WERI-Rb-1 (cell line): ENCODE results near the gene PPP1R16B.
"Not testable (repeated sequence)": the region's sequence is repeated elsewhere in the genome, so short reads cannot be mapped to it uniquely, and the experiment has no call there.

ENCODE experiments used
- DNase-seq: peaks from one replicate; pipeline ENCODE4 v3.0.0-alpha.2; 2020
- H3K27ac ChIP-seq: fragments of 250-450 bp; sonication (Bioruptor Pico); 2 replicates; pipeline ENCODE4 v1.5.1; 2020; ENCODE audit warnings: mild to moderate bottlenecking, moderate library complexity
- H3K27me3 ChIP-seq: fragments of 250-450 bp; sonication (Bioruptor Pico); 2 replicates; pipeline ENCODE4 v1.5.1; 2021; ENCODE audit warnings: mild to moderate bottlenecking, low read depth, moderate library complexity; ENCODE audit not compliant: insufficient read depth, severe bottlenecking
- H3K36me3 ChIP-seq: fragments of 250-450 bp; sonication (Bioruptor Pico); 2 replicates; pipeline ENCODE4 v1.5.1; 2020; ENCODE audit warnings: mild to moderate bottlenecking, moderate library complexity
- H3K4me3 ChIP-seq: 2 replicates; pipeline ENCODE4 v1.5.1; 2011; ENCODE audit warnings: low read depth, mild to moderate bottlenecking, control low read depth, low read length
- H3K9me3 ChIP-seq: fragments of 250-450 bp; sonication (Bioruptor Pico); 2 replicates; pipeline ENCODE4 v1.5.1; 2021; ENCODE audit warnings: mild to moderate bottlenecking, moderate library complexity; ENCODE audit not compliant: severe bottlenecking
- CTCF ChIP-seq: IDR thresholded peaks from 2 replicates; pipeline ENCODE4 v1.5.1; 2011; ENCODE audit warnings: low read depth, mild to moderate bottlenecking, control low read depth, inconsistent platforms, low read length

Gene PPP1R16B

GRCh38 chr20:38812709-38813573 is 7.4 kb downstream of the PPP1R16B start:
- Histone ChIP-seq H3K27ac (no peak overlapping the region), H3K4me3 (no peak overlapping the region), H3K9me3 (no peaks in the 10 kb centered on the region), H3K36me3 (no peaks in the 10 kb centered on the region), H3K27me3 (no peaks in the 10 kb centered on the region)
- no peak for DNase-seq
- TF ChIP-seq CTCF: no peak

- not testable (repeated sequence) for H3K27ac ChIP-seq, H3K27me3 ChIP-seq, H3K9me3 ChIP-seq, H3K36me3 ChIP-seq, DNase-seq, H3K4me3 ChIP-seq
These were observed 8.1 kb downstream of the PPP1R16B start for GRCh38 chr20:38813574-38813962.

GRCh38 chr20:38815446-38815845 is 9.9 kb downstream of the PPP1R16B start:
- TF ChIP-seq CTCF: no peak
- Histone ChIP-seq H3K36me3 (no peaks in the 10 kb centered on the region), H3K9me3 (no peaks in the 10 kb centered on the region), H3K4me3 (no peak overlapping the region), H3K27ac (no peak overlapping the region), H3K27me3 (no peaks in the 10 kb centered on the region)
- no peak for DNase-seq

- Histone ChIP-seq H3K27ac (no peak overlapping the region), H3K9me3 (no peaks in the 10 kb centered on the region), H3K27me3 (no peaks in the 10 kb centered on the region), H3K36me3 (no peaks in the 10 kb centered on the region), H3K4me3 (no peak overlapping the region)
- no peak for TF ChIP-seq CTCF
- no peak for DNase-seq
These were observed 12.9 kb downstream of the PPP1R16B start for GRCh38 chr20:38818113-38819065.

- TF ChIP-seq CTCF: no peak
- no peak for DNase-seq
- no peak overlapping the region for H3K27ac ChIP-seq
- no peaks in the 10 kb centered on the region for H3K27me3 ChIP-seq
- H3K36me3 ChIP-seq: no peaks in the 10 kb centered on the region
- H3K4me3 ChIP-seq: no peak overlapping the region
- no peaks in the 10 kb centered on the region for H3K9me3 ChIP-seq
These were observed 20.0 kb downstream of the PPP1R16B start for GRCh38 chr20:38825571-38825900.
